Myocyte (in vitro differentiated cells): ENCODE measurements around the gene CACNA1H. TPM values are rescaled to one million over a fixed set of nuclear protein-coding genes. Genes with fewer than 3 reads are reported as not detected.
"Not testable (repeated sequence)": the region's sequence is repeated elsewhere in the genome, so short reads cannot be mapped to it uniquely, and the experiment has no call there.

Experiments used
- DNase-seq: peaks from one replicate; pipeline ENCODE4 v3.0.0-alpha.2; 2012; ENCODE audit warnings: low read depth
- total RNA-seq: library from RNA; depleted of rRNA; stranded (reverse); fragments of >200 nt; gene quantifications from 2 replicates; pipeline ENCODE4 v1.2.3, GENCODE V29; 2014

CACNA1H gene
- total RNA-seq, 1 donor from 2014 or later, result 0.16 TPM

- DNase-seq, result not testable (repeated sequence)
These were observed 37.9 kb downstream of the CACNA1H start for GRCh38 chr16:1190789-1191188.

- DNase-seq, result no peak
These were observed 39.6 kb downstream of the CACNA1H start for GRCh38 chr16:1192384-1193073.

GRCh38 chr16:1193143-1193824 is 40.4 kb downstream of the CACNA1H start:
- DNase-seq, result no peak

- no peak for DNase-seq
These were observed 41.1 kb downstream of the CACNA1H start for GRCh38 chr16:1193825-1194581.

- no peak for DNase-seq
These were observed 41.9 kb downstream of the CACNA1H start for GRCh38 chr16:1194665-1195392.

GRCh38 chr16:1195393-1195666 is 42.4 kb downstream of the CACNA1H start:
- DNase-seq, result no peak

- no peak for DNase-seq
These were observed 43.6 kb downstream of the CACNA1H start for GRCh38 chr16:1196494-1196893.

GRCh38 chr16:1197237-1197866 is 44.4 kb downstream of the CACNA1H start:
- no peak for DNase-seq

- no peak for DNase-seq
These were observed 45.3 kb downstream of the CACNA1H start for GRCh38 chr16:1198194-1198593.

GRCh38 chr16:1198671-1199346 is 45.9 kb downstream of the CACNA1H start:
- not testable (repeated sequence) for DNase-seq

- DNase-seq, result no peak
These were observed 46.6 kb downstream of the CACNA1H start for GRCh38 chr16:1199347-1200013.

- no peak for DNase-seq
These were observed 47.2 kb downstream of the CACNA1H start for GRCh38 chr16:1200014-1200627.

GRCh38 chr16:1201444-1201843 is 48.5 kb downstream of the CACNA1H start:
- DNase-seq, result no peak

GRCh38 chr16:1202274-1202673 is 49.4 kb downstream of the CACNA1H start:
- DNase-seq, result no peak

- no peak for DNase-seq
These were observed 52.0 kb downstream of the CACNA1H start for GRCh38 chr16:1204933-1205332.

GRCh38 chr16:1206326-1206725 is 53.4 kb downstream of the CACNA1H start:
- no peak for DNase-seq

- no peak for DNase-seq
These were observed 53.9 kb downstream of the CACNA1H start for GRCh38 chr16:1206786-1207185.

GRCh38 chr16:1208239-1208830 is 55.4 kb downstream of the CACNA1H start:
- DNase-seq, result no peak

GRCh38 chr16:1209081-1209480 is 56.2 kb downstream of the CACNA1H start:
- no peak for DNase-seq
